Measurements from ENCODE around the gene ARHGAP26. TPM values are rescaled to one million over a fixed set of nuclear protein-coding genes. Genes with fewer than 3 reads are reported as not detected.
A peak's percentile ranks its signal among the peaks of the same experiment; 100 is the strongest.

ARHGAP26 gene
- total RNA-seq, 1 donor from 2014 or later, result 20.0 TPM

GRCh38 chr5:143065996-143066522, 295.9 kb downstream of the ARHGAP26 start:
- peak overlapping the region; percentile 78 for H3K27ac Mint-ChIP-seq
- H3K4me1 Mint-ChIP-seq (ENCODE audit: low read depth), result peaks cover 57% of the 10 kb centered on the region
- no peaks in the 10 kb centered on the region for H3K27me3 Mint-ChIP-seq (ENCODE audit: insufficient read depth)
- peaks cover 54% of the 10 kb centered on the region for H3K36me3 Mint-ChIP-seq (ENCODE audit: low read depth)
- intact Hi-C loops (cut with micrococcal nuclease), result loop anchor here (1.0 to 2.0 kb wide), 4 partner anchors 10 to 63 kb away; no protein-coding TSS in a partner anchor
- H3K9me3 Mint-ChIP-seq, result peaks cover 14% of the 10 kb centered on the region
- no peak for DNase-seq (ENCODE audit: low spot score)
- H3K4me3 Mint-ChIP-seq, result no peak overlapping the region

GRCh38 chr5:143066556-143067281, 296.5 kb downstream of the ARHGAP26 start:
- Mint-ChIP-seq H3K36me3 (ENCODE audit: low read depth) (peaks cover 53% of the 10 kb centered on the region), H3K27ac (peak overlapping the region; percentile 78), H3K4me1 (ENCODE audit: low read depth) (peaks cover 55% of the 10 kb centered on the region), H3K9me3 (peaks cover 18% of the 10 kb centered on the region), H3K27me3 (ENCODE audit: insufficient read depth) (no peaks in the 10 kb centered on the region), H3K4me3 (peak overlapping the region; percentile 38)
- DNase-seq (ENCODE audit: low spot score), result no peak
- intact Hi-C loops (cut with micrococcal nuclease), result loop anchor here (1.0 to 2.0 kb wide), 4 partner anchors 10 to 64 kb away; no protein-coding TSS in a partner anchor

- peaks cover 49% of the 10 kb centered on the region for H3K4me1 Mint-ChIP-seq (ENCODE audit: low read depth)
- DNase-seq (ENCODE audit: low spot score), result no peak
- intact Hi-C loops (cut with micrococcal nuclease), result no loop called here
- H3K9me3 Mint-ChIP-seq, result peaks cover 26% of the 10 kb centered on the region
- peak overlapping the region; percentile 40 for H3K27ac Mint-ChIP-seq
- H3K27me3 Mint-ChIP-seq (ENCODE audit: insufficient read depth), result no peaks in the 10 kb centered on the region
- no peak overlapping the region for H3K4me3 Mint-ChIP-seq
- H3K36me3 Mint-ChIP-seq (ENCODE audit: low read depth), result peaks cover 45% of the 10 kb centered on the region
Observed at GRCh38 chr5:143068712-143069111, 298.5 kb downstream of the ARHGAP26 start.

DNA sequence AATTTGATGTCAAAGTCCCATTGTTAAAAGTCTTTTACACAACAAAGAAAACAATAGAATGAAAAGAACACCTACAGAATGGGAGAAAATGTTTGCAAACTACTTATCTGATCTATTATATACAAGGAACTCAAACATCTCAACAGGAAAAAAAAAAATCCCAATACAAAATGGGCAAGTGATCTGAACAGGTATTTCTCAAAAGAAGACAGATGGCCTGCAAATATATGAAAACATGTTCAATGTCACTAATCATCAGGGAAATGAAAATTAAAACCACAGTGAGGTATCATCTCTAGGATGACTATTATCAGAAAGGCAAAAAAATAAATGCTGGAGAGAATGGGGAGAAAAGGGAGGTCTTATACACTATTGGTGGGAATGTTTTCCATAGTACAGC, 301.8 kb downstream of the ARHGAP26 start:
- no peak overlapping the region for H3K4me3 Mint-ChIP-seq
- no peak for DNase-seq (ENCODE audit: low spot score)
- peaks cover 17% of the 10 kb centered on the region for H3K4me1 Mint-ChIP-seq (ENCODE audit: low read depth)
- peaks cover 41% of the 10 kb centered on the region for H3K36me3 Mint-ChIP-seq (ENCODE audit: low read depth)
- peaks cover 29% of the 10 kb centered on the region for H3K9me3 Mint-ChIP-seq
- no peaks in the 10 kb centered on the region for H3K27me3 Mint-ChIP-seq (ENCODE audit: insufficient read depth)
- intact Hi-C loops (cut with micrococcal nuclease), result no loop called here
- no peak overlapping the region for H3K27ac Mint-ChIP-seq

DNA sequence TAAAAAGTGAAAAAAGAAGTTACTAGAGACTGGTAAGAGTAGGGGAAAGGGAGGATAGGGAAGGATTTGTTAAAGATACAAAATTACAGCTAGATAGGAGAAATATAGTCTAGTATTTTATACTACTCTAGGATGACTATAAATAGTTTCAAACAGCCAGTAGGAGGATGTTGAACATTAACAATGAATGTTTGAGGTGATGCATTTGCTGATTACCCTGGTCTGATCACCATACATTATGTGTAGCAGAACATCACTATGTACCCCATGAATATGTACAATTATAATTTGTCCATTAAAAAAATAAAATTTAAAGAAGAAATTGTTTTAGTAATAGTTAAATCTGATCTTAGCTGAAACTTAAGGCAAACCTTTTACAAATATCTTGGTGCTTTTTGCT, 302.6 kb downstream of the ARHGAP26 start:
- DNase-seq (ENCODE audit: low spot score), result no peak
- H3K27me3 Mint-ChIP-seq (ENCODE audit: insufficient read depth), result no peaks in the 10 kb centered on the region
- H3K4me1 Mint-ChIP-seq (ENCODE audit: low read depth), result peaks cover 12% of the 10 kb centered on the region
- no peak overlapping the region for H3K4me3 Mint-ChIP-seq
- peaks cover 29% of the 10 kb centered on the region for H3K9me3 Mint-ChIP-seq
- peaks cover 38% of the 10 kb centered on the region for H3K36me3 Mint-ChIP-seq (ENCODE audit: low read depth)
- intact Hi-C loops (cut with micrococcal nuclease), result no loop called here
- no peak overlapping the region for H3K27ac Mint-ChIP-seq

DNA sequence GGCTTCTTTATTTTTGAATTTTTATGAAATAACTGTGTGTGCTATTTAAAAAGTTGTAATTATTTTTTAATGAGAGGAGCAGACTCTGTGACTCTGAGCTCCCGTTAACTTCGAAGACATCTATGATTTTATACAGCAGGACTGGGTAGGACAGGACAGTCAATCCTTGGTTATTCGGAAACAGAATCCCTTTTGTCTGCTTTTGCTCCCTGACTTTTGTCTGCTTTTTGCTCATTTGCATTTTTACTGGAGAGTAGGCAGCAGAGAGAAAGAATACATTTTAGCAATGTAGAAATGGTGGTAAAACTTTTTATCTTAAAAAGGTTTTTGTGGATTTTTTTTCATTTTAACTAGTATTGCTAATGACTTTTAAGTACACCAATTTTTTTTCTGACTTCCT, 303.6 kb downstream of the ARHGAP26 start:
- peaks cover 8% of the 10 kb centered on the region for H3K4me1 Mint-ChIP-seq (ENCODE audit: low read depth)
- intact Hi-C loops (cut with micrococcal nuclease), result no loop called here
- peaks cover 23% of the 10 kb centered on the region for H3K9me3 Mint-ChIP-seq
- peaks cover 30% of the 10 kb centered on the region for H3K36me3 Mint-ChIP-seq (ENCODE audit: low read depth)
- H3K27ac Mint-ChIP-seq, result no peak overlapping the region
- DNase-seq (ENCODE audit: low spot score), result no peak
- no peak overlapping the region for H3K4me3 Mint-ChIP-seq
- H3K27me3 Mint-ChIP-seq (ENCODE audit: insufficient read depth), result no peaks in the 10 kb centered on the region

DNA sequence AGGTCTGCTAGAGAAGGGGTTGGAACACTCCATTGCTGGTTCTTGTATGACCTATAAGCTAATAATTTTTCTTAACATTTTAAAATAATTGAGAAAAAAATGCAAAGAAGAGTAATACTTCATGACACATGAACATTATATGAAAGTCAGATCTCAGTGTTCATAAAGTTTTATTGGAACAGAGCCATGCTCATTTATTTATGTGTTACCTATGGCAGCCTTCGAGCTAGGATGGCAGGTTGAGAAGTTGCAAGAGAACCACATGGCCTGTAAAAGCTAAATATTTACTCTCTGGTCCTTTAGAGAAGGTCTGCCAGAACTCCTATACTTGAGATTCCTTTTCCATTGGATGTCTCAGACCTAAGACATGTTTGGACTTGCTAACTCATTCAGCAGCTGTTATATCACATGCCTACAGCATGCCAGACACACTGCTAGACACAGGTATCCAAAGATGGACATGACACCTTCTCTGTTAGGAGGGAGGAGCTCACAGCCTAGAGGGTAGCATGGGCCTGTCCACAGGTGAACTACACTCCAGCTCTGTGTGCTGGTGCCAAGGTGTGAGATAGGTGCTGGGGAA, 304.3 kb downstream of the ARHGAP26 start:
- DNase-seq (ENCODE audit: low spot score), result no peak
- Mint-ChIP-seq H3K36me3 (ENCODE audit: low read depth) (peaks cover 24% of the 10 kb centered on the region), H3K4me1 (ENCODE audit: low read depth) (peaks cover 6% of the 10 kb centered on the region), H3K27me3 (ENCODE audit: insufficient read depth) (no peaks in the 10 kb centered on the region), H3K27ac (no peak overlapping the region), H3K9me3 (peaks cover 23% of the 10 kb centered on the region), H3K4me3 (no peak overlapping the region)
- intact Hi-C loops (cut with micrococcal nuclease), result no loop called here

GRCh38 chr5:143076377-143076776, 306.2 kb downstream of the ARHGAP26 start:
- Mint-ChIP-seq H3K9me3 (peaks cover 12% of the 10 kb centered on the region), H3K4me3 (no peak overlapping the region), H3K36me3 (ENCODE audit: low read depth) (peaks cover 20% of the 10 kb centered on the region), H3K27ac (no peak overlapping the region), H3K4me1 (ENCODE audit: low read depth) (peaks cover 20% of the 10 kb centered on the region), H3K27me3 (ENCODE audit: insufficient read depth) (no peaks in the 10 kb centered on the region)
- intact Hi-C loops (cut with micrococcal nuclease), result no loop called here
- DNase-seq (ENCODE audit: low spot score), result no peak

GRCh38 chr5:143077453-143078103, 307.4 kb downstream of the ARHGAP26 start:
- Mint-ChIP-seq H3K4me3 (no peak overlapping the region), H3K27ac (no peak overlapping the region), H3K4me1 (ENCODE audit: low read depth) (peaks cover 21% of the 10 kb centered on the region), H3K27me3 (ENCODE audit: insufficient read depth) (no peaks in the 10 kb centered on the region), H3K9me3 (peaks cover 4% of the 10 kb centered on the region), H3K36me3 (ENCODE audit: low read depth) (peaks cover 16% of the 10 kb centered on the region)
- no peak for DNase-seq (ENCODE audit: low spot score)
- intact Hi-C loops (cut with micrococcal nuclease), result no loop called here

- Mint-ChIP-seq H3K27ac (no peak overlapping the region), H3K4me3 (no peak overlapping the region), H3K9me3 (peaks cover 3% of the 10 kb centered on the region), H3K27me3 (ENCODE audit: insufficient read depth) (no peaks in the 10 kb centered on the region), H3K4me1 (ENCODE audit: low read depth) (peaks cover 21% of the 10 kb centered on the region), H3K36me3 (ENCODE audit: low read depth) (peaks cover 15% of the 10 kb centered on the region)
- intact Hi-C loops (cut with micrococcal nuclease), result no loop called here
- DNase-seq (ENCODE audit: low spot score), result no peak
Observed at GRCh38 chr5:143078313-143078712, 308.1 kb downstream of the ARHGAP26 start.

DNA sequence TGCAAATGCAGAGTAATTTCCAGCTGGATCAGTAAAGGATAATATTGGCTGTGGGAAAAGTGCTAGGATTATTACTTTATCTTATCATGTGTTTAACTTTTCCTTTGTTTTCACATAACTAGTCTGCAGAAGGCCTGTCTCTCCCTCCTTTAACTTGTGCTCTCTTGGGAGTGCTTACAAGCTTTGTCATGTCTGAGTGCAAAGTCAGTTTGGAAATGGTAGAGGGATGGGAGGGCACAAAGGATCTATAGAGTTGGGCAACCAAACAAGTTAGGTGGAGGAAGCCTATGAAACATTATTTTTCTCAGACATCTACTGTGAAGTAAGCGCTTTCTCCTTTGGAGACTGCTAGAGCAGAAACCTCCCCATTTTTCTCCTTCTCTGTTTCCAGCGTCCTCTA, 308.8 kb downstream of the ARHGAP26 start:
- peaks cover 21% of the 10 kb centered on the region for H3K4me1 Mint-ChIP-seq (ENCODE audit: low read depth)
- H3K27me3 Mint-ChIP-seq (ENCODE audit: insufficient read depth), result no peaks in the 10 kb centered on the region
- H3K9me3 Mint-ChIP-seq, result peaks cover 3% of the 10 kb centered on the region
- no peak overlapping the region for H3K4me3 Mint-ChIP-seq
- DNase-seq (ENCODE audit: low spot score), result no peak
- peaks cover 19% of the 10 kb centered on the region for H3K36me3 Mint-ChIP-seq (ENCODE audit: low read depth)
- no peak overlapping the region for H3K27ac Mint-ChIP-seq
- intact Hi-C loops (cut with micrococcal nuclease), result no loop called here

GRCh38 chr5:143080407-143080806, 310.2 kb downstream of the ARHGAP26 start:
- no peak overlapping the region for H3K4me3 Mint-ChIP-seq
- peaks cover 21% of the 10 kb centered on the region for H3K4me1 Mint-ChIP-seq (ENCODE audit: low read depth)
- H3K27ac Mint-ChIP-seq, result no peak overlapping the region

DNA sequence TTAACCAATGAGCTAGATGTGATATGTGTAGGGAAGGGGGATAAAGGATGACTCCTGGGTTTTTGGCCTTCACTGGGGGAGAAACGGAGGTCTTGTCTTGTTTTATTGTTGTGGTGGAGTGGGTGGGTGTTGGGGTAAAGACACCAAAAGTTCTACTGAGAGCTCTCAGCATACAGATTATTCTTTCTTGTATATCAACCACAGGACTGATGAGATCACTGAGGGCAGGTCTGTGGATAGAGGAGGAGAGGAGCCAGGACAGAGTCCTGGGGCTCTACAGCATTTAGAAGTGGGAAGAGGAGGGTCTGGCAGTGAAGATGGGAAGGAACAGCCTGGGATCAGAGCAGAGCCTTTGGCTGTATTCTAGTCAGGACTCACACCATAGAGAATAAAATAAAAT, 310.8 kb downstream of the ARHGAP26 start:
- intact Hi-C loops (cut with micrococcal nuclease), result no loop called here
- H3K4me3 Mint-ChIP-seq, result no peak overlapping the region
- DNase-seq (ENCODE audit: low spot score), result no peak
- no peaks in the 10 kb centered on the region for H3K9me3 Mint-ChIP-seq
- H3K4me1 Mint-ChIP-seq (ENCODE audit: low read depth), result peaks cover 21% of the 10 kb centered on the region
- H3K36me3 Mint-ChIP-seq (ENCODE audit: low read depth), result peaks cover 19% of the 10 kb centered on the region
- H3K27me3 Mint-ChIP-seq (ENCODE audit: insufficient read depth), result no peaks in the 10 kb centered on the region
- H3K27ac Mint-ChIP-seq, result peak overlapping the region; percentile 17

More at GRCh38 chr5:143080407-143080806, 310.2 kb downstream of the ARHGAP26 start:
- H3K27me3 Mint-ChIP-seq (ENCODE audit: insufficient read depth), result no peaks in the 10 kb centered on the region
- H3K36me3 Mint-ChIP-seq (ENCODE audit: low read depth), result peaks cover 19% of the 10 kb centered on the region
- intact Hi-C loops (cut with micrococcal nuclease), result no loop called here
- DNase-seq (ENCODE audit: low spot score), result no peak
- no peaks in the 10 kb centered on the region for H3K9me3 Mint-ChIP-seq

Measured in activated T-helper 1 cell treated with anti-CD3 and anti-CD28 coated beads, Interleukin-12 subunit alpha, Interleukin-12 subunit beta, Interleukin-2, Interleukin-4 antibody, amounts not matched to agents 30 ng/mL and 10 ng/mL and 1 ng/mL, durations not matched to agents 14 hours and 24 hours and 36 hours (primary cell).